Smooth muscle cell (in vitro differentiated cells): Measurements from ENCODE around the gene VLDLR. TPM values are rescaled to one million over a fixed set of nuclear protein-coding genes. Genes with fewer than 3 reads are reported as not detected.
"Not testable (repeated sequence)": the region's sequence is repeated elsewhere in the genome, so short reads cannot be mapped to it uniquely, and the experiment has no call there.

ENCODE experiments used
- DNase-seq: peaks from one replicate; lab custom pipeline; 2025; ENCODE audit not compliant: unreplicated experiment; lab: John Stamatoyannopoulos, UW
- H2AFZ ChIP-seq: fragments of 200-600 bp; sonication (generic); 2 replicates; pipeline ENCODE4 v1.6.0; 2016; ENCODE audit warnings: antibody characterized with exemption, low read depth, mild to moderate bottlenecking
- H3F3A ChIP-seq: fragments of 200-600 bp; sonication (generic); 2 replicates; pipeline ENCODE4 v1.6.0; 2017; ENCODE audit warnings: antibody characterized with exemption, low read depth
- H3K27ac ChIP-seq: fragments of 200-600 bp; sonication (generic); 2 replicates; pipeline ENCODE4 v1.5.1; 2016; ENCODE audit warnings: low read depth, mild to moderate bottlenecking
- H3K27me3 ChIP-seq: fragments of 200-600 bp; sonication (generic); 2 replicates; pipeline ENCODE4 v1.6.1; 2016; ENCODE audit warnings: low read depth, mild to moderate bottlenecking
- H3K36me3 ChIP-seq: fragments of 200-600 bp; sonication (generic); 2 replicates; pipeline ENCODE4 v1.5.1; 2016; ENCODE audit warnings: low read depth
- H3K4me1 ChIP-seq: fragments of 200-600 bp; sonication (generic); 2 replicates; pipeline ENCODE4 v1.5.1; 2016; ENCODE audit warnings: low read depth
- H3K4me2 ChIP-seq: fragments of 200-600 bp; sonication (generic); 2 replicates; pipeline ENCODE4 v1.6.0; 2016; ENCODE audit warnings: mild to moderate bottlenecking
- H3K4me3 ChIP-seq: fragments of 200-600 bp; sonication (generic); 2 replicates; pipeline ENCODE4 v1.5.1; 2016; ENCODE audit warnings: mild to moderate bottlenecking
- H3K79me2 ChIP-seq: fragments of 200-600 bp; sonication (generic); 2 replicates; pipeline ENCODE4 v1.6.0; 2016; ENCODE audit warnings: low read depth, mild to moderate bottlenecking
- H3K9ac ChIP-seq: fragments of 200-600 bp; sonication (generic); 2 replicates; pipeline ENCODE4 v1.6.0; 2016; ENCODE audit warnings: low read depth
- H3K9me3 ChIP-seq: fragments of 200-600 bp; sonication (generic); replicated peaks from 2 replicates; pipeline ENCODE4 v1.5.1; 2016; ENCODE audit warnings: low read depth
- H4K20me1 ChIP-seq: fragments of 200-600 bp; sonication (generic); 2 replicates; pipeline ENCODE4 v1.6.0; 2016; ENCODE audit warnings: low read depth
- CTCF ChIP-seq: fragments of 200-600 bp; sonication (generic); IDR thresholded peaks from 2 replicates; pipeline ENCODE4 v1.5.1; 2017; ENCODE audit warnings: borderline replicate concordance, mild to moderate bottlenecking, antibody characterized with exemption; ENCODE audit not compliant: insufficient read depth, poor library complexity, severe bottlenecking
- WGBS: methylation state at CpG from one replicate; pipeline ENCODE4 v1.1.7; 2016; ENCODE audit warnings: low lambda C conversion rate; 5-methylcytosine and 5-hydroxymethylcytosine counted together
- polyA plus RNA-seq: library from polyadenylated mRNA; unstranded; fragments of >200 nt; fragmentation: Nextera tagmentation; extraction: Ambion mirVana; gene quantifications from 2 replicates; pipeline ENCODE4 v1.2.1, GENCODE V29; 2016
- total RNA-seq: library from RNA; depleted of rRNA; stranded (reverse); fragments of >200 nt; gene quantifications from 2 replicates; pipeline ENCODE4 v1.2.3, GENCODE V29; 2014

VLDLR gene
- total and polyA plus RNA-seq, 2 experiments from 2014 or later = 14.1 to 37.5 TPM

DNA sequence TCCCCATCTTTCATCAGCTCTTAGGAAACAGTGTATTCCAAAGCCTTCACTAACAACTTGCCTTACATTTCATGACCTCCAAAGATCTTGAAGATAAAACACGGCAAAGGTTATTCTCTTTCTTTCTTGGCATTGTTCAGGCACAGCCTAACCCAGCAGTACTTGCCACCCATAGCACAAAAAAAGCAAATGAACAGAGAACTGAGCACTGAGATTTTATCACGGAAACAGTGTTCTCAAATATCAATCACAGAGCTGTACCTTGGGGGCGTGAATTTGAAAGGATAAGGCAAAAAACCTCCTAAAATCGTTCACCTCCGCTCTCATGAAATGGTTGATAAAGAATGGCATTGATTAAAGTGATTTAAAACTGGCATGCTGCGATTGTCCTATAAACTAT lies 78.8 kb downstream of the VLDLR start:
- H2AFZ ChIP-seq = no peak overlapping the region
- no peak overlapping the region for H3K4me2 ChIP-seq
- DNase-seq = no peak
- no peak overlapping the region for H3K27ac ChIP-seq
- H3F3A ChIP-seq = no peaks in the 10 kb centered on the region
- no peaks in the 10 kb centered on the region for H3K79me2 ChIP-seq
- no peaks in the 10 kb centered on the region for H3K36me3 ChIP-seq
- H3K9me3 ChIP-seq = no peaks in the 10 kb centered on the region
- WGBS = 71% methylated on average over 6 of the region's 6 CpGs
- peaks cover 7% of the 10 kb centered on the region for H3K4me1 ChIP-seq
- no peaks in the 10 kb centered on the region for H3K27me3 ChIP-seq
- no peak overlapping the region for H3K9ac ChIP-seq
- H4K20me1 ChIP-seq = no peaks in the 10 kb centered on the region
- H3K4me3 ChIP-seq = no peak overlapping the region
- TF ChIP-seq CTCF = no peak

DNA sequence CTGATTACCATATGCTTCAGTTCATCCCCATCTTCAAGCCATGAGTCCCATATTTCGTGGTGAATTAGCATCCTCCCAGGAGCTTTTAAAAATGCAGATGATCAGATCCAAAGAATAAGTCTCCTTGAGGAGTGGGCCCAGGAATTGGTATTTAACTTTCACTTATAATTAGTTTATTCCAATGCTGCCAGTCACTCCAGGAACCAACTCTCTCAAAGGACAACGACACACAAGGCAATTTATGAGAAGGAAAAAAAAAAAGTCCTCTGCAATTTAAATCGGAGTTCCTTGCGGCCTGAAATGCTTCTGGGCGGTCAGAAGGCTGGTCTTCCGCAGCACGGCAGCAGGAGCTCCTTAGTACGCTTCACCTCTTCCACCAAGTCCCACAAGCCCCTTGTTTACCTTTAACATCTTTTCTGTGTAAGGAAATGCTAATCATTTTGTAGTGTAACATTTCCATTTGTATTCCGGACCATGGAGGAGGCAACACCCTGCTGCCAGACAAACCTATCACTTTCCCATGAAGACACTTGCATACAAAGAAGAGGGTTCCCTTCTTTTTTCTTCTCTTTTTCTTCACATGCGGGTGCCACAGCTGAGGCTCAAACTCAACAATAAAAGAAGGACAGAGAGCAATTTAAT lies 79.4 kb downstream of the VLDLR start:
- 77% methylated on average over 10 of the region's 10 CpGs for WGBS

GRCh38 chr9:2704504-2704903 lies 82.9 kb downstream of the VLDLR start:
- TF ChIP-seq CTCF = no peak
- DNase-seq = no peak
- Histone ChIP-seq H3K27ac (no peak overlapping the region), H3K36me3 (no peaks in the 10 kb centered on the region), H3K79me2 (no peaks in the 10 kb centered on the region), H4K20me1 (no peaks in the 10 kb centered on the region), H3K4me2 (no peak overlapping the region), H3F3A (no peaks in the 10 kb centered on the region), H3K9me3 (no peaks in the 10 kb centered on the region), H3K27me3 (no peaks in the 10 kb centered on the region), H3K9ac (no peak overlapping the region), H2AFZ (no peak overlapping the region), H3K4me3 (no peak overlapping the region), H3K4me1 (peaks cover 7% of the 10 kb centered on the region)

More for the DNA sequence above, 79.4 kb downstream of the VLDLR start:
- Histone ChIP-seq H3K4me1 (peaks cover 7% of the 10 kb centered on the region), H3K36me3 (no peaks in the 10 kb centered on the region), H3K9ac (no peak overlapping the region), H4K20me1 (no peaks in the 10 kb centered on the region), H3K4me3 (no peak overlapping the region), H3K79me2 (no peaks in the 10 kb centered on the region), H3K4me2 (no peak overlapping the region), H3K27me3 (no peaks in the 10 kb centered on the region), H2AFZ (no peak overlapping the region), H3K27ac (no peak overlapping the region), H3F3A (no peaks in the 10 kb centered on the region), H3K9me3 (no peaks in the 10 kb centered on the region)
- no peak for TF ChIP-seq CTCF
- DNase-seq = no peak

DNA sequence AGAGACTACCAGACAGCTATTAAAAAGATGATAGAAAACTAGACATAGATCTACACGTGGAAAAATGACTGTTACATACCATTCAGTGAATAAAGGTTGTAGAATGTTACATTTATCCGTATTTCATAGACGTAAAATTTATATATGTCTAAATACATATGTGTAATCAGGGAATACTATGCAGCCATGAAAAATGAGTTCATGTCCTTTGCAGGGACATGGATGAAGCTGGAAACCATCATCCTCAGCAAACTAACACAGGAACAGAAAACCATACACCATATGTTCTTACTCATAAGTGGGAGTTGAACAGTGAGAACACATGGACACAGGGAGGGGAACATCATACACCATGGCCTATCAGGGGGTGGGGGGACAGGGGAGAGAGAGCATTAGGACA lies 85.7 kb downstream of the VLDLR start:
- not testable (repeated sequence) for H3K9ac ChIP-seq, H3K4me2 ChIP-seq, H2AFZ ChIP-seq, DNase-seq, H4K20me1 ChIP-seq, H3K4me3 ChIP-seq, H3K9me3 ChIP-seq, H3K4me1 ChIP-seq, H3K27me3 ChIP-seq, H3K79me2 ChIP-seq, H3K27ac ChIP-seq, H3F3A ChIP-seq, H3K36me3 ChIP-seq
- 96% methylated on average over 3 of the region's 3 CpGs for WGBS

Other genes with a start within 250 kb of the VLDLR start
- gene KCNV2, start 95.7 kb downstream of the VLDLR start, total RNA-seq = not detected in 2 replicates
- not detected in 2 replicates for gene KCNV2, start 95.7 kb downstream of the VLDLR start, polyA plus RNA-seq
- 32.1 and 40.3 TPM in 2 replicates for gene PUM3, start 222.3 kb downstream of the VLDLR start, total RNA-seq
- gene PUM3, start 222.3 kb downstream of the VLDLR start, polyA plus RNA-seq = 32.3 and 38.8 TPM in 2 replicates